GM12875 (cell line): ENCODE data around the gene CARNS1.

Experiments
- H3K4me3 ChIP-seq: one replicate; pipeline ENCODE4 v1.5.1; 2011; ENCODE audit warnings: low read depth, low read length, control low read depth
- TF ChIP-seq, protein P1 (sequence below): IDR thresholded peaks from 2 replicates; pipeline ENCODE4 v1.5.1; 2011; ENCODE audit warnings: low read depth, mild to moderate bottlenecking, control low read depth, inconsistent platforms, low read length, moderate library complexity, borderline replicate concordance; ENCODE audit not compliant: insufficient read depth

The CARNS1 gene

DNA sequence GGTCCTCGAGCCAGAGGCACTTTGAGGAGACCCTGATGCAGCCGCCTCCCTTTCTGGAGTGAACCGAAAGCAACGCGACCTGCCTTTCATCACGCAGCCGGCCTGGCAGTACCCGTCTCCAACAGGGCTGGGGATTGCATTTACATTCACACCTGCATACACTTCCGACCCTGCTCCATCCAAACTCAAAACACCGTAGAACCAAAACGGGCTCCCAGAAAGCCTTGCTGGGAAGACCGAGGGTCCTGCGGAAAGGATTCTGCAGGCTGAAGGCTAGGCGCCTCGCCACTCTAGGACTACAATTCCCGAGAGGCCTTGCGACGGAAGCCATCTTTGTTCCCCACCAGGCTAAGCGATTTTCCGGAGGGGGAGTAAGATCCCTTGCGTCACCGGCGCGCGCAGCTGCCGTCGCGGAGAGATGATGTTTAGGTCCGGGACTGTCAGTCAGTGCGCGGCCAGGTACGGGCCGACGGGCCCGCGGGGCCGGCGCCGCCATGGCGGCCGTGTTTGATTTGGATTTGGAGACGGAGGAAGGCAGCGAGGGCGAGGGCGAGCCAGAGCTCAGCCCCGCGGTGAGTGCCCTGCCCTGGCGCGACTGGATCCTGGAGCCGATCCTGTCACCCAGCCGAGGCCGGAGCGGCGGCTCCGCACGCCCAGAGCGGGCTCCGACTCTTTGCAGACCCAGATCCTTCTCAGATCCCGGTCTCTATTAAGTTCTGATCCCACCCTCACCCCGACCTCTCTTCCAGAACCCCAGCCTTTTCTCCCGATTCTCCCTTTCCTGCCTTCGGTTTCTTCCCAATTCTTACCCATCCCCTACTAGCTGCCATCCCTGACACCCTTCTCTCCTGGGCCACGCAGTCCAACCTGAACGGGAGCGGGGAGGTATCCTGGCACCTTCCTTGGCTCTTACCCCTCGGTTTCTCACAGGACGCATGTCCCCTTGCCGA is 12.8 kb downstream of the CARNS1 start, which contains the start of gene RPS6KB2:
RPS6KB2 (plus strand) TSS at position 443 of the 950 bp plus-strand sequence; CDS start at position 495, 52 bp downstream.
- TF ChIP-seq, protein P1, sequence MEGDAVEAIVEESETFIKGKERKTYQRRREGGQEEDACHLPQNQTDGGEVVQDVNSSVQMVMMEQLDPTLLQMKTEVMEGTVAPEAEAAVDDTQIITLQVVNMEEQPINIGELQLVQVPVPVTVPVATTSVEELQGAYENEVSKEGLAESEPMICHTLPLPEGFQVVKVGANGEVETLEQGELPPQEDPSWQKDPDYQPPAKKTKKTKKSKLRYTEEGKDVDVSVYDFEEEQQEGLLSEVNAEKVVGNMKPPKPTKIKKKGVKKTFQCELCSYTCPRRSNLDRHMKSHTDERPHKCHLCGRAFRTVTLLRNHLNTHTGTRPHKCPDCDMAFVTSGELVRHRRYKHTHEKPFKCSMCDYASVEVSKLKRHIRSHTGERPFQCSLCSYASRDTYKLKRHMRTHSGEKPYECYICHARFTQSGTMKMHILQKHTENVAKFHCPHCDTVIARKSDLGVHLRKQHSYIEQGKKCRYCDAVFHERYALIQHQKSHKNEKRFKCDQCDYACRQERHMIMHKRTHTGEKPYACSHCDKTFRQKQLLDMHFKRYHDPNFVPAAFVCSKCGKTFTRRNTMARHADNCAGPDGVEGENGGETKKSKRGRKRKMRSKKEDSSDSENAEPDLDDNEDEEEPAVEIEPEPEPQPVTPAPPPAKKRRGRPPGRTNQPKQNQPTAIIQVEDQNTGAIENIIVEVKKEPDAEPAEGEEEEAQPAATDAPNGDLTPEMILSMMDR = no peak
- H3K4me3 ChIP-seq = peak within 1 kb of the TSS; percentile 97

DNA sequence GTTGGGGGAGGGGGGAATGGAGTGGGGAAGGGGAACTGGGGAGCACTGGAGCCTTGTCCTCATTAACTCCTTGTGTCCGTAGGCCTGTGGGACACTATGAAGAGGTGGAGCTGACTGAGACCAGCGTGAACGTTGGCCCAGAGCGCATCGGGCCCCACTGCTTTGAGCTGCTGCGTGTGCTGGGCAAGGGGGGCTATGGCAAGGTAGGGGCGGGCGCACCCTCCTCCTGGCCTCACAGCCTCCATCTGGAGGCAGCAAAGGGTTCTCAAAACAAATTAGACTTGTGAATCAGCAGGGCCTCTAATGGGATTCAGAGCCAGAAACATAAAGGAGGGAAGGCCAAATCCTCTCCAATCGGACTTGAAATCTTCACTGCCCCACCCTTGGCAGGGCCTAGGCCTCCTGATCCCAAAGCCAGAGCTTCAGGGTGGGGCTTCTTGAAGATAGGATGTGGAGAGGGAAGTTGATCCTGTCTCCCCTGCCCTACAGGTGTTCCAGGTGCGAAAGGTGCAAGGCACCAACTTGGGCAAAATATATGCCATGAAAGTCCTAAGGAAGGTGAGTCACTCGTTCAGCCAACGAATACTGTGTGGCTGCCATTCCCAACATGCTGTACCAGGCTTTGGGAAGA is 13.7 kb downstream of the CARNS1 start:
- TF ChIP-seq, protein P1 = no peak

DNA sequence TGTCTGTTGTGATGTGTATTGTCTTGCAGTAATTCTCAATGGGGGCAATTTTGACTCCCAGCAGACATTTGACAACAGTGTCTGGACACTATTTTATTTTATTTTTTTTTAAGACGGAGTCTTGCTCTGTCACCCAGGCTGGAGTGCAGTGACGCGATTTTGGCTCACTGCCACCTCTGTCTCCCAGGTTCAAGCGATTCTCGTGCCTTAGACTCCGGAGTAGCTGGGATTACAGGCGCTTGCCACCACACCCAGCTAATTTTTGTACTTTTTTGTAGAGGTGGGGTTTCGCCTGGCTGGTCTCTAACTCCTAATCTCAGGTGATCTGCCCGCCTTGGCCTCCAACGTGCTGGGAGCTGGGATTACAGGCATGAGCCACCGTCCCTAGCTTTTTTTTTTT is 14.2 kb downstream of the CARNS1 start:
- H3K4me3 ChIP-seq = no peak overlapping the region
- TF ChIP-seq, protein P1 = no peak

More for the DNA sequence above, 13.7 kb downstream of the CARNS1 start:
- H3K4me3 ChIP-seq = peak overlapping the region; percentile 97

DNA sequence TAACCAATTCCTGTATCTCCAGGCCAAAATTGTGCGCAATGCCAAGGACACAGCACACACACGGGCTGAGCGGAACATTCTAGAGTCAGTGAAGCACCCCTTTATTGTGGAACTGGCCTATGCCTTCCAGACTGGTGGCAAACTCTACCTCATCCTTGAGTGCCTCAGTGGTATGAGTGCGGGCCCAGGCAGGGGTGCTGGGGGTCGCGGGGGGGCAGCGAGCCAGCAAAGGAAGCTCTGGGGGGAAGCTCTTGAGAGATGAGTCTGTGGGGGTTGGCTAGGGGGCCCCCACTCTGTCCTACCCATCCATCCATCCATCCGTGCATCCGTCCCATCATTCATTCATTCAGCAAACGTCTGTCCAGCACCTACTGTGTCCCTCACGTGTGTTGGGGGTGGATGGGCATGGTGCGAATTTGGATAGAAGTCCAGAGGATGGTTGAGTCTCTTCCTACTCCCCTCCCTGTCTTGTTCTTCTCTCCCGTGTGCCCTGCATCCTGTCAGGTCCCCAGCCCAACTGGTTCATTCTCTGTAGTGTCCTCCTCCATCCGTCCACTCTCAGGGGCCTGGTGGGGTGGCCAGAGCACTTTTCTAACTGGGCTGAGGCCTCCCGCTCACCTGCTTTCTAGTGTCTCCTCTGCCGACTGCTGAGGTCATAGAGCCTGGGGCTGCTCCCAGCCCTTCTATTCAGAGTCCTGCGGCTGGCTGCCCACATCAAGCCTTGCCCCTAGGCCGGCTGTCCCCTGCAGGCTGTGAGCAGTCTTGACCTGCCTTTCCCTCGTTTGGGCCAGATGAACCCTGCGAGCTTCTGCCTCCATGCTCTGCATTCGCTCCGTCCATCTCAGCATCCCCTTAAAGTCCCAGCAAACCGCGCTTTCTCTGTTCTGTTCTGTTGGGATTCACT is 16.1 kb downstream of the CARNS1 start:
- no peak overlapping the region for H3K4me3 ChIP-seq
- TF ChIP-seq, protein P1 = no peak

DNA sequence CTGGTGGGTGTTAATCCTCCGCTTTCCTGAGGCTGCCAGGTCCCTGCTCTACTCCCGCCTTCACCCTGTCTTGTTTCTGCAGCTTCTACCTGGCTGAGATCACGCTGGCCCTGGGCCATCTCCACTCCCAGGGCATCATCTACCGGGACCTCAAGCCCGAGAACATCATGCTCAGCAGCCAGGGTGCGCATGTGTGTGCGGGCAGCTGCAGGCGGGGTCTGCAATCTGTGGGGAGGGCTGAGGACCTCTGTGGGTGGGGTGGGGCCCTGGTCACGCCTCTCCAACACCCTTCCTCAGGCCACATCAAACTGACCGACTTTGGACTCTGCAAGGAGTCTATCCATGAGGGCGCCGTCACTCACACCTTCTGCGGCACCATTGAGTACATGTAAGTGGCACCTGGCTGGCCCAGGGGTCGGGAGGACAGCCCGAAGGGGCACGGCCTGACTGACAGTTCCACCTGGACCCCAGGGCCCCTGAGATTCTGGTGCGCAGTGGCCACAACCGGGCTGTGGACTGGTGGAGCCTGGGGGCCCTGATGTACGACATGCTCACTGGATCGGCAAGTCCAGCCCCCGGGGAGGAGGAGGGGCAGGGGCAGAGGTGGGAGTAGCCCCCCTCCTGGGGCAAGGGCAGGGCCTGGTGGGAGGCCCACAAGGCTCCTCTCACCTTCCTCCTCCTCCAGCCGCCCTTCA is 17.3 kb downstream of the CARNS1 start:
- TF ChIP-seq, protein P1 = no peak

DNA sequence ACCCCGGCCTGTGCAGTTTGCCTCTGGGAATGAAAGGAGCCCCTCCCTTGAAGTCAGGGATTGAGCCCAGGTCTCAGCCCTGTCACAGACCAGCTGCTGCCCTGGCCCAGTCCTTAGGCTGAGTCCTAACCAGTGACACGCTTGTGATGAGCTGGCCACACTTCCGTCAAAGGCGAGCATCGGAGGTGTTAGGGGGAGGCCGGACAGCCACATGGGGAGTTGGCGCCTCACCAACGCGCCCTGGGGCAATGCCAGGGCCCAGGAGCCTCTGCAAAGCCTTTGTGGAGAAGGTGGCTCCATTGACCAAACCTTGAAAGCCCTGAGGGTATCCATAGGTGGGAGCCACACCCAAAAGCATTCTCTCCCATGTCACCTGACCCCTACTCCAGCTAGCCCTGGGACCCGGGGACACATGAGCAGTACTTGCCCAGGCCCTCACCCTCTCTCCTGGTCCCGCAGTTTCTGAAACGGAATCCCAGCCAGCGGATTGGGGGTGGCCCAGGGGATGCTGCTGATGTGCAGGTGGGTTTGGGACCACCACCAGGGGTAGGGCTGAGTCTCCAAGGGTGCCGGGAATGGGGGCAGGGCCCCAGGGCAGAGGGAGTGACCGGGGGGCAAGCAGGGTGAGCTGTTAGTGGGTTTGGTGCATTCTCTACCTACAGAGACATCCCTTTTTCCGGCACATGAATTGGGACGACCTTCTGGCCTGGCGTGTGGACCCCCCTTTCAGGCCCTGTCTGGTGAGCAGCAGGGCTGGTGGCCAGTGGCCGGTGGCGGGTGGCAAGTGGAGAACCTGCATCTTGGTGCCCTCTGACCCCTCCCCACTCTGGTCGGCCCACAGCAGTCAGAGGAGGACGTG is 18.3 kb downstream of the CARNS1 start:
- H3K4me3 ChIP-seq = peak overlapping the region; percentile 95
- TF ChIP-seq, protein P1 = no peak

More for the DNA sequence above, 17.3 kb downstream of the CARNS1 start:
- no peak overlapping the region for H3K4me3 ChIP-seq
